Dedifferentiated amniotic fluid mesenchymal stem cell (primary cell): Measurements from ENCODE around the gene ATAD2B.

Experiments used
- DNase-seq: peaks from one replicate; pipeline ENCODE4 v3.0.0-alpha.2; 2016; ENCODE audit errors: extremely low spot score

Gene ATAD2B

GRCh38 chr2:23703583-23704385 is 223.1 kb downstream of the ATAD2B start:
- no peak for DNase-seq

DNA sequence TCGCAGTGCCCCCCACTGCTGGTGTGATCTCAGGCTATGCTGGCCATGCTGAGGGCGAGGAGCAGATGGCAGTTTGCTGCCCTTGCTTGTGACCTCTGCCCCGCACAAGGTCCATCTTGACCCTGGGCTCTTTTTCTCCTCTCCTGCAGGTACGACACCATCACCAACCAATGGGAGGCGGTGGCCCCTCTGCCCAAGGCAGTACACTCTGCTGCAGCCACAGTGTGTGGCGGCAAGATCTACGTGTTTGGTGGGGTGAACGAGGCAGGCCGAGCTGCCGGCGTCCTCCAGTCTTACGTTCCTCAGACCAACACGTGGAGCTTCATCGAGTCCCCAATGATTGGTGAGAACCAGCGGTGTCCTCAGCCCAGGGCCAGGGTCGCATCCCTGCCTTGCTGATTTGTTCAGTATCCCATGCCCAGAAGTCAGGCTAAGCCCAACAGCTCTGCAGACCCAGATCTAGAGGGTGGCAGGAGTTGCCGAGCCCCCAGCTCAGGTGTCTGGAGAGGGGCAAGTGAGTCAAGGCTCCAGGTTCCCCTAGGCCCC is 223.8 kb downstream of the ATAD2B start:
- no peak for DNase-seq

DNA sequence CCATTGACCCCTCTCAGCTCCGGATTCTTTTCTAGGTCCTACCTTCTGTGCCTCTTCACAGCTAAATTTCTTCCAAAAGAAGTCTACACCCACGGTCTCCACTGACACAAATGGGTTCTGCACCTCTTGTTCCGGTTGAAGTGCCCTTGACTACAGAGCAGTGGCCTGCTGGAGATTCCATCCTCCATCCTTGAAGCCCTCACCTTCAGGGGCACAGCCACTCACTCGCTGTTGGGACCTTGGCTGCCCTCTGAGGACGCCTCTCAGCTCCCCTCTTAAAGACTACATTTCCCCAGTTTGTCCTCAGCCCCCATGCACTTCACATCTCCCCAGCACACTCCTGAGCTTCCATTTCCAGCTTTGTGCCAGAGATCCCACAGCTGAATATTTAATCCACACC is 226.3 kb downstream of the ATAD2B start:
- DNase-seq, result no peak

DNA sequence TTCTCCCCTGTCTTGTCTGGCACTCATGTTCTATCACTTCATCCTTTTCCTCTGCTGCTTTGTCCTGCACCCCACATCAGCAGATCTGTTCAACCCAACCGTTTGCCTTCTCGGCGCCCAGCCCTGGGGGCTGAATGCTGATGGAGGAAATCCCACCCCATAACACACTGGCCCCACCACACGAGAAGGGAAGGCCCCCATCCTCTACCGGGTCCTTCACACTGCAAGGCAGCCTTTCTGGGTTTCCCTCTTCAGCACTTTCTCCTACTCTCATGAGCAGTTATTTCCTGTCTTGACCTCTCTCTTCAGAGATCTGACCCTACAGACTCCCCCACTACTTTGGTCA is 227.4 kb downstream of the ATAD2B start:
- DNase-seq, result no peak

GRCh38 chr2:23698721-23699579 is 228.0 kb downstream of the ATAD2B start:
- no peak for DNase-seq
